ENCODE data around the gene POTEB3. TPM values are rescaled to one million over a fixed set of nuclear protein-coding genes. Genes with fewer than 3 reads are reported as not detected.

POTEB3 gene
- total and polyA plus RNA-seq, 9 of the 15 experiments (the other 6 are each of a cell fraction or from before 2014, with no cell fraction given), result not detected

Small RNA genes within 50 kb of the gene (microRNA-seq; reads per million reads assigned to microRNA genes)
- gene MIR3118-3 (ENCODE audit: borderline microRNAs expressed), result not detected

Small RNA genes within 50 kb of the gene (small RNA-seq; reads per million reads assigned to genes)
- gene GRAMD4P6 (not detected), gene MIR3118-3 (not detected), gene RF00026 (not detected)

All from K562 (cell line).